OCI-LY7 (cell line): ENCODE measurements around the gene GRK4. TPM values are rescaled to one million over a fixed set of nuclear protein-coding genes. Genes with fewer than 3 reads are reported as not detected.

Experiments used
- BruUV-seq: library from RNA; stranded (reverse); fragments of 400-500 nt; replicated peaks from 2 replicates; lab custom pipeline; 2021; lab: Mats Ljungman, UMichigan
- CTCF ChIA-PET: fragments of 300-600 bp; sonication (Branson Sonifier 250); formaldehyde crosslinking; loops from one replicate; lab custom pipeline; 2022; ENCODE audit warnings: antibody characterized with exemption; ENCODE audit not compliant: unreplicated experiment; lab: Charles Lee
- POLR2A ChIA-PET: fragments of 300-600 bp; sonication (Branson Sonifier 250); formaldehyde crosslinking; loops from one replicate; lab custom pipeline; 2022; ENCODE audit warnings: antibody characterized with exemption; lab: Charles Lee
- DNase-seq: peaks from one replicate; pipeline ENCODE4 v3.0.0-alpha.2; 2015; ENCODE audit warnings: low spot score
- H2AFZ ChIP-seq: fragments of 200-600 bp; sonication (generic), shearing (Covaris generic); 2 replicates; pipeline ENCODE4 v1.6.1; 2014; ENCODE audit warnings: mild to moderate bottlenecking, antibody characterized with exemption, low read length, moderate library complexity
- H3K27ac ChIP-seq: fragments of 200-600 bp; sonication (generic); 2 replicates; pipeline ENCODE4 v1.5.1; 2014; ENCODE audit warnings: mixed run types, low read depth, mild to moderate bottlenecking, moderate library complexity, low read length, inconsistent platforms; ENCODE audit not compliant: poor library complexity, severe bottlenecking
- H3K36me3 ChIP-seq: fragments of 200-600 bp; sonication (generic); 2 replicates; pipeline ENCODE4 v1.6.1; 2014; ENCODE audit warnings: mild to moderate bottlenecking, antibody characterized with exemption, low read length, moderate library complexity, mixed read lengths; ENCODE audit not compliant: insufficient read depth
- H3K4me1 ChIP-seq: fragments of 200-600 bp; sonication (generic); 2 replicates; pipeline ENCODE4 v1.5.1; 2014; ENCODE audit warnings: mild to moderate bottlenecking, low read length; ENCODE audit not compliant: insufficient read depth, poor library complexity, severe bottlenecking
- H3K4me2 ChIP-seq: fragments of 200-600 bp; sonication (generic); 2 replicates; pipeline ENCODE4 v1.6.1; 2014; ENCODE audit warnings: mild to moderate bottlenecking, low read length
- H3K4me3 ChIP-seq: fragments of 200-600 bp; sonication (generic); 2 replicates; pipeline ENCODE4 v1.5.1; 2014; ENCODE audit warnings: mild to moderate bottlenecking, low read depth, low read length; ENCODE audit not compliant: poor library complexity, severe bottlenecking
- H3K79me2 ChIP-seq: fragments of 200-600 bp; sonication (generic); 2 replicates; pipeline ENCODE4 v1.6.1; 2016; ENCODE audit warnings: low read depth, mild to moderate bottlenecking, low read length, moderate library complexity, mixed read lengths; ENCODE audit not compliant: insufficient read depth
- H3K9me2 ChIP-seq: fragments of 200-600 bp; sonication (generic); 2 replicates; pipeline ENCODE4 v1.6.1; 2016; ENCODE audit warnings: mild to moderate bottlenecking, low read length, mixed read lengths; ENCODE audit not compliant: insufficient read depth
- H3K9me3 ChIP-seq: fragments of 200-600 bp; sonication (generic); 2 replicates; pipeline ENCODE4 v1.6.1; 2014; ENCODE audit warnings: mild to moderate bottlenecking, mixed run types, low read length, mixed read lengths
- H4K20me1 ChIP-seq: fragments of 200-600 bp; sonication (generic); 2 replicates; pipeline ENCODE4 v1.6.1; 2014; ENCODE audit warnings: mild to moderate bottlenecking, antibody characterized with exemption, low read length, moderate library complexity, mixed read lengths; ENCODE audit not compliant: insufficient read depth
- CTCF ChIP-seq: fragments of 200-600 bp; sonication (generic); conservative IDR thresholded peaks from 2 replicates; pipeline ENCODE4 v1.5.1; 2014; ENCODE audit warnings: mild to moderate bottlenecking, antibody characterized with exemption, low read length, moderate library complexity, mixed read lengths
- EZH2phosphoT487 ChIP-seq: fragments of 200-600 bp; sonication (generic); IDR thresholded peaks from 2 replicates; pipeline ENCODE4 v1.6.1; 2018; ENCODE audit warnings: low read depth, borderline replicate concordance, mild to moderate bottlenecking, mixed run types, antibody characterized with exemption, low read length, moderate library complexity, mixed read lengths
- intact Hi-C: fragments of 100-400 bp; cut with micrococcal nuclease; formaldehyde crosslinking; loops from one replicate; pipeline ENCODE4 v1.10.0; 2022; ENCODE audit not compliant: unreplicated experiment
- total RNA-seq, 2 experiments: library from RNA; depleted of rRNA in 1 of 2; stranded (reverse); fragments of >200 nt in 1 of 2; shearing (Covaris generic) in 1 of 2; gene quantifications; 2 replicates each; pipeline ENCODE4 v1.2.3, GENCODE V29; 2014 to 2022

Gene GRK4
- total RNA-seq, 2 experiments from 2014 or later, result 6.5 to 9.1 TPM

GRCh38 chr4:3059943-3060342 is 96.6 kb downstream of the GRK4 start:
- H3K36me3 ChIP-seq, result no peaks in the 10 kb centered on the region
- intact Hi-C loops, result no loop called here
- no peak for DNase-seq
- H3K4me2 ChIP-seq, result no peak overlapping the region
- BruUV-seq, result no TSS peak
- H3K9me3 ChIP-seq, result peaks cover 26% of the 10 kb centered on the region
- H3K4me1 ChIP-seq, result no peaks in the 10 kb centered on the region
- H2AFZ ChIP-seq, result no peak overlapping the region
- H3K4me3 ChIP-seq, result no peak overlapping the region
- H3K79me2 ChIP-seq, result no peaks in the 10 kb centered on the region
- CTCF ChIA-PET, result no interaction called here
- POLR2A ChIA-PET, result no interaction called here
- no peaks in the 10 kb centered on the region for H4K20me1 ChIP-seq
- H3K9me2 ChIP-seq, result no peaks in the 10 kb centered on the region
- TF ChIP-seq EZH2phosphoT487 (no peak), CTCF (no peak)
- no peak overlapping the region for H3K27ac ChIP-seq

- H3K9me2 ChIP-seq, result no peaks in the 10 kb centered on the region
- no peak overlapping the region for H3K4me3 ChIP-seq
- BruUV-seq, result no TSS peak
- intact Hi-C loops, result no loop called here
- DNase-seq, result no peak
- no peaks in the 10 kb centered on the region for H3K4me1 ChIP-seq
- H3K36me3 ChIP-seq, result no peaks in the 10 kb centered on the region
- ChIA-PET POLR2A (no interaction called here), CTCF (no interaction called here)
- no peaks in the 10 kb centered on the region for H3K79me2 ChIP-seq
- H4K20me1 ChIP-seq, result no peaks in the 10 kb centered on the region
- no peak overlapping the region for H3K27ac ChIP-seq
- H3K9me3 ChIP-seq, result peaks cover 16% of the 10 kb centered on the region
- no peak overlapping the region for H3K4me2 ChIP-seq
- TF ChIP-seq EZH2phosphoT487 (no peak), CTCF (no peak)
- no peak overlapping the region for H2AFZ ChIP-seq
Measured at GRCh38 chr4:3060946-3061345, 97.6 kb downstream of the GRK4 start.

- BruUV-seq, result no TSS peak
Measured at GRCh38 chr4:3062471-3062870, 99.1 kb downstream of the GRK4 start.

More at GRCh38 chr4:3062471-3062870, 99.1 kb downstream of the GRK4 start:
- Histone ChIP-seq H3K27ac (no peak overlapping the region), H3K4me2 (no peak overlapping the region), H3K79me2 (no peaks in the 10 kb centered on the region), H3K4me3 (no peak overlapping the region), H3K36me3 (no peaks in the 10 kb centered on the region), H3K9me2 (no peaks in the 10 kb centered on the region), H2AFZ (no peak overlapping the region), H3K9me3 (peaks cover 7% of the 10 kb centered on the region; the same call in 1 of the 2 replicates), H3K4me1 (no peaks in the 10 kb centered on the region), H4K20me1 (no peaks in the 10 kb centered on the region)
- intact Hi-C loops, result no loop called here
- ChIA-PET POLR2A (no interaction called here), CTCF (no interaction called here)
- no peak for TF ChIP-seq EZH2phosphoT487
- no peak for TF ChIP-seq CTCF
- DNase-seq, result no peak
